Tibial nerve (tissue), 4 donors: ENCODE measurements around the gene LRFN5. TPM values are rescaled to one million over a fixed set of nuclear protein-coding genes. Genes with fewer than 3 reads are reported as not detected.

Experiments
- DNase-seq, 2 donors: peaks; one replicate each; pipeline ENCODE4 v3.0.0-alpha.2; 2019; ENCODE audit warnings: low spot score in 2 of 2
- H3K27ac ChIP-seq, 4 donors: fragments of 200-600 bp; sonication (generic) in 3 of 4; one replicate each; pipeline ENCODE4 v1.5.1; 2017 to 2019; ENCODE audit warnings: mild to moderate bottlenecking in 1 of 4
- H3K27me3 ChIP-seq, 2 donors: fragments of 200-600 bp; sonication (generic) in 1 of 2; one replicate each; pipeline versions ENCODE4 v1.5.1 to v1.6.0; 2017 to 2019
- H3K36me3 ChIP-seq, 3 donors: fragments of 200-600 bp; sonication (generic); one replicate each; pipeline ENCODE4 v1.5.1; 2018 to 2019
- H3K4me1 ChIP-seq, 4 donors: fragments of 200-600 bp; sonication (generic) in 3 of 4; one replicate each; pipeline ENCODE4 v1.5.1; 2017 to 2019
- H3K4me3 ChIP-seq, 4 donors: fragments of 200-600 bp; sonication (generic) in 3 of 4; one replicate each; pipeline ENCODE4 v1.5.1; 2017 to 2019; ENCODE audit warnings: mild to moderate bottlenecking in 1 of 4, moderate library complexity in 1 of 4
- H3K9me3 ChIP-seq, 4 donors: fragments of 200-600 bp; sonication (generic) in 3 of 4; one replicate each; pipeline ENCODE4 v1.5.1; 2017 to 2019
- EP300 ChIP-seq, 2 donors: sonication (generic); formaldehyde crosslinking; IDR thresholded peaks; one replicate each; pipeline ENCODE4 v1.6.1; 2017; ENCODE audit warnings: antibody characterized with exemption in 2 of 2, mild to moderate bottlenecking in 1 of 2
- POLR2A ChIP-seq, 2 donors: fragments of 450-650 bp; IDR thresholded peaks; one replicate each; pipeline ENCODE4 v1.6.1; 2017; ENCODE audit warnings: antibody characterized with exemption in 2 of 2, mild to moderate bottlenecking in 2 of 2, moderate library complexity in 2 of 2
- WGBS, 2 donors: methylation state at CpG; one replicate each; pipeline ENCODE4 v1.1.5; 2018; 5-methylcytosine and 5-hydroxymethylcytosine counted together
- total RNA-seq, 4 donors: library from RNA; depleted of rRNA; stranded (reverse); fragments of >200 nt; gene quantifications; one replicate each; pipeline ENCODE4 v1.1.0, GENCODE V29; 2016
- TF ChIP-seq, protein P1 (sequence below), 5 experiments: fragments of 200-600 bp in 3 of 5; fragments of 450-650 bp in 2 of 5; sonication (generic) in 3 of 5; IDR thresholded peaks; one replicate each; pipeline ENCODE4 v1.5.1; 2016 to 2019; ENCODE audit warnings: antibody characterized with exemption in 5 of 5, mild to moderate bottlenecking in 3 of 5, moderate library complexity in 2 of 5

LRFN5 gene
- total RNA-seq, 4 donors from 2014 or later: 8.0 to 72.6 (median 10.7) TPM

DNA sequence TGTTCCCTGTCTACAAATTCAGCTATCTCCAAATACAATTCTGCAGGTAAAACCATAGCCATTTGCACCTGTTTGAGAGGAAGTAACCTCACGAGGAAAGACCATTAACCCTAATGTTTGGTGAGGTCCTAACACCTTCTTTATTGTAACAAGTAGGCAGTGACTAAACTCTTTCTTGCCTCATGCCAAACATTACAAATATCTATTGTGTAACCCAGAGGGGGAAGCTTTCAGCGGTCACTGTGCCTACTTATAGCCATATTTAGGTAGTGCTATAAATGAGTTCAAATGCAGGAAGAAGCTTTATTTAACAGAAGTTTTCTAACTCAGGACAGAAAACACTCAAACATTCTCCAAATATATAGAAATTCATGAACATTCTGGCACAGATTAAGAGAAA is 252.7 kb downstream of the LRFN5 start:
- Histone ChIP-seq H3K27me3 (no peaks in the 10 kb centered on the region), H3K4me3 (no peak overlapping the region), H3K27ac (no peak overlapping the region), H3K4me1 (no peaks in the 10 kb centered on the region), H3K9me3 (no peaks in the 10 kb centered on the region), H3K36me3 (no peaks in the 10 kb centered on the region)
- TF ChIP-seq POLR2A (IDR thresholded peaks at IDR 0.05) (no peak), EP300 (IDR thresholded peaks at IDR 0.05) (no peak)
- TF ChIP-seq, protein P1, sequence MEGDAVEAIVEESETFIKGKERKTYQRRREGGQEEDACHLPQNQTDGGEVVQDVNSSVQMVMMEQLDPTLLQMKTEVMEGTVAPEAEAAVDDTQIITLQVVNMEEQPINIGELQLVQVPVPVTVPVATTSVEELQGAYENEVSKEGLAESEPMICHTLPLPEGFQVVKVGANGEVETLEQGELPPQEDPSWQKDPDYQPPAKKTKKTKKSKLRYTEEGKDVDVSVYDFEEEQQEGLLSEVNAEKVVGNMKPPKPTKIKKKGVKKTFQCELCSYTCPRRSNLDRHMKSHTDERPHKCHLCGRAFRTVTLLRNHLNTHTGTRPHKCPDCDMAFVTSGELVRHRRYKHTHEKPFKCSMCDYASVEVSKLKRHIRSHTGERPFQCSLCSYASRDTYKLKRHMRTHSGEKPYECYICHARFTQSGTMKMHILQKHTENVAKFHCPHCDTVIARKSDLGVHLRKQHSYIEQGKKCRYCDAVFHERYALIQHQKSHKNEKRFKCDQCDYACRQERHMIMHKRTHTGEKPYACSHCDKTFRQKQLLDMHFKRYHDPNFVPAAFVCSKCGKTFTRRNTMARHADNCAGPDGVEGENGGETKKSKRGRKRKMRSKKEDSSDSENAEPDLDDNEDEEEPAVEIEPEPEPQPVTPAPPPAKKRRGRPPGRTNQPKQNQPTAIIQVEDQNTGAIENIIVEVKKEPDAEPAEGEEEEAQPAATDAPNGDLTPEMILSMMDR (IDR thresholded peaks at IDR 0.05): no peak
- WGBS, 2 donors: 45 to 55% methylated on average over 2 of the region's 2 CpGs
- DNase-seq: no peak

DNA sequence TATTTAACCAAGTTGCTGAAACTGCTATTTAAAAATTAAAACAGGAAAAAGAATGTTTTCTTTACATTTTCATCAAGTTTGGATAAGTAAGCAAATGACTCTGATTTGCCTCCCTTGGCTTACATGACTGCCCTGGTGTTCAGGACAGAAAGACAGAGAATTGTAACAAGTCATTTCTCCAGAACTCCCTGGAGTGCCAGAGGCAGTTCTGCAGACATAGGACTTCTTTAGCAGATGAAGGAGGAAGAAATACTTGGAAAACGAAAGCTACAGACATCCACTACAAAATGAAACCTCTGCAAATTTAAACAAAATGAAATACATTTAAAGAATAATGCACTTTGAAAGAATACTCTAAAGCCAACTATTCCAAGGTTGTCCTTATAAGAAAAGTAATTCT is 253.9 kb downstream of the LRFN5 start:
- 25 to 41% methylated on average over 1 of the region's 1 CpG for WGBS, 2 donors
- Histone ChIP-seq H3K27ac (no peak overlapping the region), H3K4me1 (no peaks in the 10 kb centered on the region), H3K4me3 (no peak overlapping the region), H3K9me3 (no peaks in the 10 kb centered on the region), H3K27me3 (no peaks in the 10 kb centered on the region), H3K36me3 (no peaks in the 10 kb centered on the region)
- DNase-seq: no peak
- TF ChIP-seq, protein P1 (IDR thresholded peaks at IDR 0.05): no peak
- no peak for TF ChIP-seq POLR2A (IDR thresholded peaks at IDR 0.05)
- TF ChIP-seq EP300 (IDR thresholded peaks at IDR 0.05): no peak

DNA sequence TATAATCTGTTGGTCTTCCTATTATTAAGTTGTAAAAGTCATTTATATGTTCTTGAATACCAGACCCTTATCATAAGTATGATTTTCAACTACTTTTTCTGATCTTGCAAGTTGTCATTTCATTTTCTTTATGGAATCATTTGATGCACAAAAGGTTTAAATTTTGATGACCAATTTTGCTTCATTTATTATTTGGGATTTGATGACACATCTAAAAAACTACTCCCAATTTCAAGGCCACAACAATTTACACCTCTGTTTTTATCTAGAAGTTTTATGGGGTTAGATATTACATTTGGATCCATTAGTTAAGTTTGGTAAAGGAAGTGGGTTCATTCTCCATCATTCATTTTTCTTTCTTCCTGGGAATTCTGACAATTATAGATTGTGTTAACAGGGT is 259.2 kb downstream of the LRFN5 start:
- no peaks in the 10 kb centered on the region for H3K27me3 ChIP-seq
- DNase-seq: no peak
- no peak for TF ChIP-seq POLR2A (IDR thresholded peaks at IDR 0.05)
- TF ChIP-seq, protein P1 (IDR thresholded peaks at IDR 0.05): no peak
- TF ChIP-seq EP300 (IDR thresholded peaks at IDR 0.05): no peak
- no peaks in the 10 kb centered on the region for H3K9me3 ChIP-seq
- H3K4me1 ChIP-seq: no peaks in the 10 kb centered on the region
- no peak overlapping the region for H3K4me3 ChIP-seq
- H3K27ac ChIP-seq: no peak overlapping the region
- no peaks in the 10 kb centered on the region for H3K36me3 ChIP-seq

DNA sequence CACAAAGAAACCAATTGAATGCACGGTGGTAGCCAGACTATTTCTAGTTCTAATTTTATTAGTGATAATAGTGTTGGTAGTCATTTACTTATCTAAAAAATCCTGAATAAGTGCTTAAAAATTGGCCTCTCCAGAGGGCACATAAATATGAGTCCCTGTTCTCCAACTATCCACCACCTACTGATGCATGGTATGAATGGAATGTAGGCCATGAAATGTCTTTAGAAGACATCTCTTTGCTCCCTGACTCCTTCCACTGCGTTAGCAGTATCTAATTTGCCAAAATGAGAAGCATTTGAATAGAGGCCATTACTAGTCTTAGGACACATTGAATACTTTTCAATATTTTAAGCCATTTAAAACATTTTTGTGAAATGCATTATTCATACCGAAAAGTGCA is 261.7 kb downstream of the LRFN5 start:
- WGBS, 2 donors: 50 to 58% methylated on average over 3 of the region's 3 CpGs
- no peak for TF ChIP-seq EP300 (IDR thresholded peaks at IDR 0.05)
- TF ChIP-seq, protein P1 (IDR thresholded peaks at IDR 0.05): no peak
- TF ChIP-seq POLR2A (IDR thresholded peaks at IDR 0.05): no peak
- no peaks in the 10 kb centered on the region for H3K36me3 ChIP-seq
- H3K27ac ChIP-seq: no peak overlapping the region
- H3K9me3 ChIP-seq: no peaks in the 10 kb centered on the region
- H3K27me3 ChIP-seq: no peaks in the 10 kb centered on the region
- H3K4me1 ChIP-seq: peaks cover 0 to 6% (median 0%) of the 10 kb centered on the region in 4 donors
- DNase-seq: no peak
- no peak overlapping the region for H3K4me3 ChIP-seq

DNA sequence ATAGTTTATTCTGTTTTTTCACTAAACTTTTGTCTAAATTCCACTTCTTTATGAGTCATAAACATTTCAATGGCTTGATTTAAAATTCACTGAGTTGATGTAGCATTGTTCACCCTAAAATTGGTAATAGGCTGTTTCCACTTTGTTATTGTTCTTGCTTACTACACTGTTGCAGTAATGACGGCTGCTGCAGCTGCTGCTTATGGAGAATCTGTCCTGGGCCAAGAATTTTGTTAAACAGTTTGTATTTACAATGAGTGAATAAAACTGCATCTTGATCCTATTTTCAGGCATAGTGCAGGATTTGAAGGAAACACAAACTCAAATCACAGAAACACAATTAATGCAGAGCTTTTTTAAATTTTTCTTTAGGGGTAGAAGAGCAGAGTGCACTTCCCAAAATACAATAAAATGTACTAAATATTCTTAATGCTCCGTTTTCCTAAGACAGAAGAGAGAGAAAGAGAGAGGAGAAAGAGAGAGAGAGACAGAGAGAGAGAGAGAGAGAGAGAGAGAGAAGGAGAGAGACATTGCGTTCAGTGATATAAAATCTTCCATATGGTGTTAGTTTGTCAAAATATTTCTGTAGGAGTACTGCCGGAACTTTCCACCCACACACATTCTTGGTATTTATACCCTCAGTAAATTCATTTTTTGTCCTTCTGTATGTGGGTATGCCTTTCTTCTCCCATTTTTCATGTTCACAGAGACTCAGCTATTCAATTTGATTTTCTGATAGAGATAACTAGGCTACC is 266.4 kb downstream of the LRFN5 start:
- no peak overlapping the region for H3K4me3 ChIP-seq
- no peak for TF ChIP-seq POLR2A (IDR thresholded peaks at IDR 0.05)
- TF ChIP-seq EP300 (IDR thresholded peaks at IDR 0.05): no peak
- TF ChIP-seq, protein P1 (IDR thresholded peaks at IDR 0.05): no peak
- H3K9me3 ChIP-seq: no peaks in the 10 kb centered on the region
- no peaks in the 10 kb centered on the region for H3K27me3 ChIP-seq
- no peaks in the 10 kb centered on the region for H3K36me3 ChIP-seq
- peak overlapping the region in 1 of 4 donors; percentile 35 for H3K27ac ChIP-seq
- no peak for DNase-seq
- WGBS, 2 donors: 22 to 25% methylated on average over 4 of the region's 4 CpGs
- H3K4me1 ChIP-seq: peaks cover 0 to 13% (median 3%) of the 10 kb centered on the region in 4 donors
